IPS-18c (cell line): ENCODE measurements around the gene NT5C3A.
"Not testable (repeated sequence)": the region's sequence is repeated elsewhere in the genome, so short reads cannot be mapped to it uniquely, and the experiment has no call there.

Experiments
- H3K4me3 ChIP-seq: 2 replicates; pipeline ENCODE4 v1.7.0; 2013; ENCODE audit warnings: low read depth, mild to moderate bottlenecking, low read length, moderate library complexity; ENCODE audit not compliant: insufficient read depth
- H3K9me3 ChIP-seq: one replicate; pipeline ENCODE4 v1.6.1; 2013; ENCODE audit warnings: mild to moderate bottlenecking, low read length, moderate library complexity; ENCODE audit not compliant: control insufficient read depth, insufficient read depth

The NT5C3A gene

DNA sequence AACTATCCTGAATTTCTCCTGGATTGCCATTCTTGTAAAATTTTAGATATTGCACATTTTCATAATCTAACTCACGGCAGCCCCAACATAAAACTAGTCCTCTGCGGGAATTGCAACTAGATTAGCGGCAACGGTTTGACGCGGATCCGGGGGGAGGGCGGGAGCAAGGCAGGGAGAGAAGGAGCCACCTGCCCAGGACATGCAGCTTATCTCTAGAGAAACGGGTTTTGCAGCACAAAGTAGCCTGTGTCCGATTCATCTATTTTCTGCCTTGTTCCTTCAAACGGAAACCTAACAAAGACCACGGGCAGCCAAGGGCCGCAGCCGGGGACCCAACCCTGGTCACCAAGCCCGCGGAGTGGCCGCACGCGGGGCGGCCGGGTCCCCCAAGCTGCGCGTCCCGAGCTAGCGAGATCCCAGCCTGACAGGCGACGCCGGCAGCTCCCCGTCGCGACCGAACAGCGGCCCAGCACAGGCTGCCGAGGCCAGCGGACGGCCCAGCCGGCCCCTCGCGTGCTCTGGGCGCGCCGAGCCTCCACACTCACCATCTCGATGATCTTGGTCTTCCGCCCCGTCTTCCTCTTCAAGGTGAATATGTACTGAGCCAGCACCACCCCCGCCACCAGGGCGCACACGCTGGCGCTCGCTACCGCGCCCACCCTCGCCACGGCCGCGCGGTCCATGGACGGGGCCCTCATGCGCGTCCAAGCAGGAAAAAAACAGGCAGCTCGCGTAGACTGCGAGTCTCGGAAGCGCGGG is at the start of gene NT5C3A:
Gene NT5C3A (minus strand): TSS at position 754 of the 759 bp plus-strand sequence. CDS start 71 bp downstream, at position 683.
- no peaks in the 10 kb centered on the region for H3K9me3 ChIP-seq
- peak within 1 kb of the TSS; percentile 86 for H3K4me3 ChIP-seq

DNA sequence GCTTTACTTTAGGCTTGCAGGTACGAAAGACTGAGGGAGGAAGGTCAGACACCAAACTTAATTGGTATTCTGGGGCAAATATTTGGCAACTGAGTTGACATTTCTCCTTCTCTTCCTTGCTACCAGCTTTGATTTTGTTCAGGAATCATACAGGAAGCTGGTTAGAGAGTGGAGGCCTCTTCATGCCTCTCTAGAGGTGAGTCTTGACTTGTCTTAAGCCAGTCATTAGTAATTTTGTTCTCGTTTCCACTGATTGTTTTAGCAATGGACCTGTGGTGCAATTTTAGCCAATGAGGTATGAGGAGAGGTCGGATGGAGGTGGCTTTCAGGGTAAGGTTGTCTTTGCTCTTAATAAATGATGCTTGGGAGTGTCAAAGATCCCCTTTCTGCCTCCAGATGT is 49.0 kb upstream of the NT5C3A start:
- Histone ChIP-seq H3K9me3 (no peaks in the 10 kb centered on the region), H3K4me3 (no peak overlapping the region)

DNA sequence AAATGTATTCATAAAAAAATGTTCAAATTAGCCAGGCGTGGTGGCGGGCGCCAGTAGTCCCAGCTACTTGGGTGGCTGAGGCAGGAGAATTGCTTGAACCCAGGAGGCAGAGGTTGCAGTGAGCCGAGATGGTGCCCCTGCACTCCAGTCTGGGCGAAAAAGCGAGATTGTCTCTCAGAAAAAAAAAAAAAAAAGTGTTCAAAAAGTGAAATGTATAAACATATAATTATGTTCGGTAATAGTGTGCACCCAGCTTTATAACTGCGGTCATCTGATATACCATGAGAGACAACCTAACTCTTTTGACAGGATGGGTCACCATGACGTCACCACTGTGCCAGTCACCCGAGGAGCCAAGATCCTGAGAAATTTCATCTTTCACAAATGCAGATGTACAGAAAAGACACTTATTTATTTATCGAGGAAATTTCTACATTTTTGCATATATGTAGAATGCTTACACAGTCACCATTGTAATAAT is 47.2 kb upstream of the NT5C3A start:
- peak overlapping the region; percentile 44 for H3K4me3 ChIP-seq
- H3K9me3 ChIP-seq: no peaks in the 10 kb centered on the region

DNA sequence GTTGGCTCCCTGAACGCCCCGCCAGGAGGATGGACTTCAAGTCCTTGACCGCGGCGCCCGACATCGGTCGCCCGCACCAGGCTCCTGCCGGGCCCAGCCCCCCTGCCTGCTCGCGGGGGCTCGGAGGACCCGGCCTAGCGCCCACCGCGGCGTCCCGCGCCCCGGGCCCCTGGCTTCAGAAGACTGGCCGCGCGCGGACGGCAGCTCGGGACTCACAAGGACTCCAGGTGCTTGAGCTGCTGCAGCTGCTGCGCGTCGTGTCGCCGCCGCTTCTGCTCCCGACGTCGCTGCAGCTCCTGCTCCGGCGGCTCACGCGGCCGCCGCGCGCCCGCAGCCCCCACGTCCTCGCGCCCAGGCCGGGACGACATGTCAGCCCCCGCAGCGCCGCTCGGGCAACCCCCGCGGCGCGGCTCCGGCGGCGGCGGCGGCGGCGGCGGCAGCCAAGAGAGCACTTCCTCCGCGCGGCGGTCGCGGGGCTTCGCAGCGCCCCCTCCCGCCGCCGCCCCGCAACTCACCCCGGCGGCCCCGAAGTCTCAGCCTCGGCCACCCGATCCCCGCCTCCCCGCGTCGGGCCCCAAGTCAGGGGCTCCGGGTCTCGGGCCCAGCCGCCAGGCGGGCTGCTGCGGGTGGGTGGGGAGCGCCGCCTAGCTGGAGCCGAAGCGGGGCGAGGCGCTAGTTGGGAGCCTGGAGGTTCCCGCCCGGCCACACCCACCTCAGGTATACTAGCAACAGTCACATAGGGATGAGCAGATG is 46.6 kb upstream of the NT5C3A start, which contains the start of gene RP9:
Gene RP9 (minus strand): TSS at position 400 of the 753 bp plus-strand sequence. CDS start 32 bp downstream, at position 368.
- H3K4me3 ChIP-seq: peak within 1 kb of the TSS; percentile 92
- no peaks in the 10 kb centered on the region for H3K9me3 ChIP-seq

DNA sequence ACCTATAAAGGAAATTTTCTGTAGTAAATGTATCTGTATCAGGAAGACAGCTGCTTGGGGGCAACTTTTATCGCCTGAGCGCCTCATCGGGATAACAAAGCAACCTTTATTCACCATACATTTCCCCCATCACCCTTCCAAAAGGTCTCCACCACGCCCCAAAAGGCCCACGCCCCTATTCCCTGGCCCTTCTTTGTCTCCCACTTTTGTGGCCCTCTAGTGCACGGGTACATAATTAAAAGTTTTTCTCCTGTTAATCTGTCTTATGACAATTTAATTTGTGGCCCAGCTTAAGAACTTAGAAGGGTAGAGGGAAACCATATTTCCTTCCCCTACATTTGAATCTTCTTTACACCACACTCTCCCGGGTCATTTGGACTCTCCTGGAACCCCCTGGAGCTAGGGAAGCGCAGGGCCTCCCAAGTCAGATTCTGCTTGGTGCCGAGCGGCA is 46.0 kb upstream of the NT5C3A start:
- H3K9me3 ChIP-seq: no peaks in the 10 kb centered on the region
- H3K4me3 ChIP-seq: peak overlapping the region; percentile 92

DNA sequence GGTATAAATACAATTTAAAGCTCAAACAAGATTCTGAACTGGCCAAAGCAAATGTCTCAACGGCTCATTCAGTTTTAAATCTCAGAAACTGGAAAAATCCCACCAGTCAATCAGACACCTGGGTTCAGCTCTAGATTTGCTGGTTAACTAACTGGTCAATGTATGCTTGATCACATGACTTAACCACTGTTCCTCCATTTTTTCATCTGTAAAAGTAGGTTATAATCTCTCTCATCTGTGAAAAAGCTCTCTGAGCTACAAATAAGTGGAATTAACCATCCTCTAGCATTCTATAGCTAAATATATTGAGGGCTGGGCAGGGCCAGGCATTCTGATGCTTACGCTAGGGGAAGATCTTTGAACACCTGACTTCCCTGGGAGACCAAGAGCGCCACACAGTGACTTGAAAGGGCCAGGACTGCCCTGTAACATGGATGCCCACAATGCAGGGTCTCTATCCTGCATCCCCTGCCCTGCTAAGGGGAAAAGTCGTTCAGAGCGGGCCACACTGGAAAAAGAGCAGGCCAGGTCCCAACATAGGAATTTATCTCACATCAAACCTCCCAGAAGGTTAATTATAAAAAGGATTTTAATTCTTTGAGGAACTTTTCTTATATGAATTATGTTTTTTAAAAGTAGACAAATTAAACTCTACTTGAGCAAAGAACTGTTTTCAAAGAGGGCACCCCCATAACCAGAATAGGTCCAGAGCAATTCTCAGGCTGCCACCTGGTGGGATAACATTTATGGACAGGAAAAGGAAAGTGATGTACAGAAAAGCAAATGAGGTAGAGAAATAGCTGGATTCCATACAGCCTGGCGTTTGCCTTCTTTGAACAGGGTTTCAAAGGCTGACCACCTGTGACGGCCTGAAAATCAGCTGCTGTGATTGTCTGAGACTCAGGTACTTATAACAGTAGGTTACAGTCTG is 44.8 kb upstream of the NT5C3A start:
- Histone ChIP-seq H3K9me3 (no peaks in the 10 kb centered on the region), H3K4me3 (no peak overlapping the region)

DNA sequence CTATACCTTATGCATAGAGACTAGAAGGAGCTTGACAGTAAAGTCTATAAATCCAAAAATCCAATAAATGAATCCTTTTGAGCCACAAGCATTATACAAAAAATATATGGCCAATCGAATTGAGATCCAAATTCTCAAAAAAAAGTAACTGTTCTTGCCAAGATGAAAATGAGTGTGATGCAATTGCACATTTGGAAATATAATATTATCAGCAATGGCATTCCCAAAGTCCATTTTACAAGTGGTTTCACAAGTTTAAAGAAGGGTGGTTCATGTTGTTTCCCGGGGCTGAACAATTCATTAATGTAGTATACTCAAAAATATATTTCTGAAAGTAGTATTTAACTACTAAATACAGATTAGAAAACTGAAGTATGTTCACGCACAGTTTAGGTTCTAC is 39.3 kb upstream of the NT5C3A start:
- no peaks in the 10 kb centered on the region for H3K9me3 ChIP-seq
- no peak overlapping the region for H3K4me3 ChIP-seq

DNA sequence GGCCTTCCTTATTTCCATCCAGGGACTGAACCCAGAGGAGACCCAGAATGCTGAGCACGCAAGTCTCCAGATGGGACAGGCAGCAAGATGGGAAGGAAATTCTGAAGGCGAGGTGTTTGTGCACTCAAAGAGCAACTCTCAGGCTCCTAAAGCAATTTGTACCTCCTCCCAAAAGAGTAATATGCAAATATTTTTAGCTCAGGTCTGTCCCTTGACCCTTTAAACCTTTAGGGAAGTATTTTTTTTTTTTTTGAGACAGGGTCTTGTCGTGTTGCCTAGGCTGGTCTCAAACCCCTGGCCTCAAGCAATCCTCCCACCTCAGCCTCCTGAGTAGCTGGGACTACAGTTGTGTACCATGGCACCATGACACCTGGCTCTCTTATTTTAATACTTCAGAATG is 38.2 kb upstream of the NT5C3A start:
- Histone ChIP-seq H3K9me3 (no peaks in the 10 kb centered on the region), H3K4me3 (no peak overlapping the region)

DNA sequence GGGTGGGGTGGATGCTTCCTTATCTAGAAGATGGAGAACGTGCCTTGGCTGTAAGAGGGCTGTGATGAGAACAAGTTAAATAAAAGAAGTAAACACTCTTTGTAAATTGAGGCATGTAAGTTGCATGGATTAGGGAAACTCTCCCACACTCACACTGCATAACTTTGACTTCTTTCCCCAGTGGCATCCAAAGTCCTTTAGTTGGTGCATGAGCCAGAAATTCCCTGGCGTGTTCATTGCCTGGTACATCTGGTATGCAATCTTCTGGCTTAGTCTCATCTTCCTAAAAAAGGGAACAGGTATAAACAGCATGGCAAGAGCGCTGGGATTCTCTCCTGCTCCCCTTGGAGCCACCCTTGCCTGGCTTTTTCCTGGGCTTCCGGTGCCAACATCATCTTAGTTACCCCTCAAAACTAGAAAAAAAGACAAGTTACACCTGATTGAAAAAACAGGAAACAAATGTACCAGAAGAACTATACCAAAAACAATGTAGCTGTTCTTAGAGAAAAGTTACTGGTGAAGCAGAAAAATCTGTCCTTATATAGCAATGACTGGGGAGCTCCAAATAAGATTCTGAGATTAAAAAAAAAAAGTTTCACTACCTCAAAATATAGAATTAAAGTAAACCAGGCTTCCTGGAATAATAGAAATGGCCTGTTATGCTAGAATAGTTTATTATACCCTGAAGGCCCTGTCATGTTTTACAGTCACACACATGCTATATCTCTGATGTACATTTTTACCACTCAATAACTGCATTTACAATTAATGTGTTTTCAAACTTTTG is 36.8 kb upstream of the NT5C3A start:
- Histone ChIP-seq H3K4me3 (no peak overlapping the region), H3K9me3 (no peaks in the 10 kb centered on the region)

DNA sequence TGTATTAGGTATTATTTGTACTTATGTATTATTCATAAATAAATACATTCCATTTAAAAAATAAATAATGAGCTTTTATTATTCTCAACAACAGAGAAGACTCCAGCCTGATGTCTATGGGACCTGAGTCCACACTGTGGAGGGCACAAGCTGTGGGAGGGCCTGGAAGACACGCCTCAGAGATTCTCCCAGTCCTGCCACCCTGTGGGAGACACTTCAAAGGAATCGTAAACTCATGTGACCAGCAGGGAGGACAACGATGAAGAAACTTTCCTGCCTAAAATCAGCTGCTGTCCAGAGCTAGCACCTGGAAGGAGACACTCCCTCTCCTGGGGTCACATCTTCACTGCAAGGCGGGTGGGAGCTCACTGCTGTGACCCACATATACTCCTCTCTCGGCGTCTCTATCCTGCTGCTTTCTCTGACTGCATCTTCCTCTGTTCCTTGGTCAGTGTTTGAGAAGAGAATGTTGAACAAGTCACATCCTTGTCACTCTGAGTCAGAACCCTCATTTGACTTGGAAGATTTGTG is 32.2 kb upstream of the NT5C3A start:
- H3K9me3 ChIP-seq, H3K4me3 ChIP-seq: not testable (repeated sequence)

DNA sequence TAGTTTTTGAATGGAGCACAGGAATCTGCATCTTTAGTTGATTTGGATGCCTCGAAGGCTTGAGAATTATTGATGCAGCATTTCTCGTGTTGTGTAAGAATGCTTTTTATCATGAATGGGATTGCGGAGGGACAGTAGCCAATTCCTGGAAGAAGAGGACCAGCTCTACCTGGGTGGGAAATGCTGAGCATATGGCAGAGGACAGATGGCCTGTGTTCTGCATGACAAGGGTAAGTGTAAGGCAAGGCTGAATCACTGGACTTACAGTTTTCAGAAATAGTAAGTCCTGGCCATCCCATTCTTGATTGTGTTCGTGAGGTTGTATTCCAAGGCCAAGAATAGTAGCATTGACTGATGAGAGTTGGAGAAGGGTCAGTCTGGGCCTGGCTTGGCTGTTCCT is 30.7 kb upstream of the NT5C3A start:
- Histone ChIP-seq H3K9me3 (no peaks in the 10 kb centered on the region), H3K4me3 (no peak overlapping the region)

DNA sequence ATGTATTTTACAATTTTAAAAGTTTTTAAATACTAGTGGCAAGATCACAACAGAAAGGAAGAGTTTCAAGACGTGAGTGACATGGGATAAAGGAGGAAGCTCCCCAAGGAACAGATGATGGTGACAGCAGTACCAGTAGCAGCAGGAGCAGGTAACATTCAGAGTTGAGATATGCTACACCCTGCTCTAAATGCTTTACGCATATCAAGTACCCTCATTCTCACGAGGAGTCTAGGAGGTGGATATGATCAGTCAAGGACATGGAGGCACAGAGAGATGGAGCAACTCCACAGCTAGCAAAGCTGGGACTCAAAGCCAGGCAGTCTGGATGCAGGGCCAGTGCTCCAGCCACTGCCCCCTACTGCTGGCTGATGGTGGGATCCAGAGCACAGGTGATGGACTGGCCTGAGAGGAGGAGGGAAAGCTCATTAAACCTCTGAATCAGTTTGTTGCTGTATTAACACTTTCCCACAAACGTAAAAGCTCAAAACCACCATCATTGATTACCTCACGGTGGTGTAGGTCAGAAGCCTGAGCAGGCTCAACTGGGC is 29.1 kb upstream of the NT5C3A start:
- no peak overlapping the region for H3K4me3 ChIP-seq
- no peaks in the 10 kb centered on the region for H3K9me3 ChIP-seq

DNA sequence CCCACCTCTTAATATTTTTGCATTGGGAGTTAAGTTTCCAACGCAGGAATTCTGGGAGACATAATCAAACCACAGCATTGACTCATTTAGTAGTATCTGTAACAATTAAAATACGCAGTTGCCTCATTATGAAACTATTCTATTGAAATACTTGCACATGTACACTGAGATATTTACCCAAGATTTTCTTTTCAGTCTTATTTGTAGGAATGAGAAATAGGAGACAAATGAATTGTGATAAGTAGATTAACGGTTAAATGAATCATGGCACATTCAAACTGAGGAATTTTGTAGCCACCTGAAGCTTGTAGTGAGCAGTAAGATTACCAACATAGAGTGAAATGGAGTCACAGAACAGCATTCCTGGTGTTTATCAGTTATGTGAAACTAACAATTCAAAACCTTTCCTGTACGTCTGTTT is 28.5 kb upstream of the NT5C3A start:
- no peaks in the 10 kb centered on the region for H3K9me3 ChIP-seq
- H3K4me3 ChIP-seq: no peak overlapping the region

DNA sequence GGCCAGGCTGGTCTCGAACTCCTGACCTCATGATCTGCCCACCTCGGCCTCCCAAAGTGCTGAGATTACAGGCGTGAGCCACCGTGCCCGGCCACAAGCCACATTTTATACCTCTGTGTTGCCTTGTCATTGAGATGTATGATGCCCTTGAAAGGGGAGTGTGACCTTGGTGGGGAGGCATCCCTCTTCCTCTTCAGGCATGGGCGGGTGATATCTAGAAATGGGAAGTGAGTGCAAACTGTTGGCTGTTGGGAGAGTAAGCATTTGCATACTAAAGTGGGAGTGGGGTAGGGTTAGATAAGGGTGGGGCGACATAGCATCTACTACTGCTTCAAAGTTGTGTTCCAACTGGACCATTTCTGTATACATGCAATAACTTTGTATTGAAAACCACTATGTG is 26.6 kb upstream of the NT5C3A start:
- no peaks in the 10 kb centered on the region for H3K9me3 ChIP-seq
- no peak overlapping the region for H3K4me3 ChIP-seq

DNA sequence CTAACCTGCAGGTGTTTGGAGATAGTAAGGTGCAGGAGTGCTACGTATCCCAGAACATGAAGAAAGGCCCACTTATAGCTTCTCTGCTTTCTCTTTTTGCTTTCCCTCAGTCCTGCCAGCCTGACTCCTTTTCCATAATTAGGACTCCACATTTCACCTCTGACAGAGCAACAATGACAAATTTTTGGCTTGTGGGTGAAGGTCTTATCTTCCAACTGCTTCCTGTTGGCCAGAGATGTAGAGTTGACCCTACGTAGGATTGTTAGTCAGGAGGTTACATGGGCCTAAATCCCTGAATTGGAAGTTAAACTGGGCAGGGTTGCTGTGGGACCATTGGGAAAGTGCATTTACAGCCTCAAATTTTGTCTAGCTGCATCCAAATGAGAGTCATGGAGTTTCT is 25.3 kb upstream of the NT5C3A start:
- Histone ChIP-seq H3K9me3 (no peaks in the 10 kb centered on the region), H3K4me3 (no peak overlapping the region)

DNA sequence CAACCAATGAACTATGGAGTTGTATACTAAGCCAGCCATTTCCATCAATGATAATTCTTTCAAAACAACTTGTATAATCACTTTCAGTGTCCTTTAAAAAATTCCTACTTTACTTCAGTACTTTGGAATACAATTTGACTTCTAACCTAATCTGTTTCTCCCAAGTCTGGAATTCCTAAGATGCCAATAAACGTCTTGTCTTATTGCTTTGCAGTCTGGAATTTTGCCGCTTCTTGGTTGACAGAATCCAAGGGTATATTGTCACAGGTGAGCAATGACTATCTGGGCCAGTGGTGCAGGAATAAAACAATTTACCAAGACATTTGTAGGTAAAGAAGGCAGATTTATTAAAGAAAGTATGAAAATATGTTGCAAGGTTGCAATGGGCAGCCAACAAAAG is 24.8 kb upstream of the NT5C3A start:
- H3K4me3 ChIP-seq: no peak overlapping the region
- no peaks in the 10 kb centered on the region for H3K9me3 ChIP-seq
